GM13977 (cell line): ENCODE results near the gene NSMF.

ENCODE experiments used
- DNase-seq: peaks from one replicate; pipeline ENCODE4 v3.0.0; 2012; ENCODE audit warnings: low spot score
- CTCF ChIP-seq: IDR thresholded peaks from 2 replicates; pipeline ENCODE4 v1.5.1; 2012; ENCODE audit warnings: mild to moderate bottlenecking, control low read depth; ENCODE audit not compliant: insufficient read depth; ENCODE audit errors: extremely low read depth, missing control alignments
- in situ Hi-C: fragments of 300-500 bp; cut with MboI; formaldehyde crosslinking; loops from one replicate; pipeline ENCODE4 v1.12.0; 2022; ENCODE audit warnings: low sequenced_read_pairs, low pct_unique_long_range_greater_than_20kb, mixed read lengths, inconsistent platforms; ENCODE audit not compliant: unreplicated experiment

The NSMF gene

GRCh38 chr9:137496601-137497375, 37.7 kb upstream of the NSMF start:
- DNase-seq: no peak
- TF ChIP-seq CTCF: no peak
- in situ Hi-C loops: no loop called here

- in situ Hi-C loops: no loop called here
- no peak for TF ChIP-seq CTCF
- DNase-seq: no peak
These were observed 35.6 kb upstream of the NSMF start for GRCh38 chr9:137494550-137495351.

- in situ Hi-C loops: no loop called here
- no peak for DNase-seq
- TF ChIP-seq CTCF: no peak
These were observed 35.0 kb upstream of the NSMF start for GRCh38 chr9:137494104-137494544.

GRCh38 chr9:137493364-137494103, 34.4 kb upstream of the NSMF start:
- no peak for TF ChIP-seq CTCF
- DNase-seq: no peak
- in situ Hi-C loops: no loop called here

GRCh38 chr9:137492464-137493363, 33.6 kb upstream of the NSMF start:
- TF ChIP-seq CTCF: no peak
- in situ Hi-C loops: no loop called here
- DNase-seq: peak; percentile 79
